Mesodermal cell (in vitro differentiated cells): ENCODE data around the gene SEL1L3. TPM values are rescaled to one million over a fixed set of nuclear protein-coding genes. Genes with fewer than 3 reads are reported as not detected.
A peak's percentile ranks its signal among the peaks of the same experiment; 100 is the strongest.
"Not testable (repeated sequence)": the region's sequence is repeated elsewhere in the genome, so short reads cannot be mapped to it uniquely, and the experiment has no call there.

Experiments
- H3K27ac ChIP-seq: 2 replicates; pipeline ENCODE4 v1.7.0; 2013; ENCODE audit warnings: mild to moderate bottlenecking, low read depth, low read length, moderate library complexity; ENCODE audit not compliant: severe bottlenecking
- H3K36me3 ChIP-seq: 2 replicates; pipeline ENCODE4 v1.7.1; 2013; ENCODE audit warnings: mild to moderate bottlenecking, low read length, moderate library complexity; ENCODE audit not compliant: control insufficient read depth, insufficient read depth
- H3K4me1 ChIP-seq: one replicate; pipeline ENCODE4 v1.7.1; 2013; ENCODE audit warnings: mild to moderate bottlenecking, low read length; ENCODE audit not compliant: insufficient read depth, control insufficient read depth, poor library complexity, severe bottlenecking
- H3K4me3 ChIP-seq: 2 replicates; pipeline ENCODE4 v1.7.0; 2013; ENCODE audit warnings: low read length, control low read depth, mild to moderate bottlenecking; ENCODE audit not compliant: insufficient read depth, poor library complexity, severe bottlenecking; ENCODE audit errors: extremely low read depth
- H3K9me3 ChIP-seq: 2 replicates; pipeline ENCODE4 v1.7.1; 2013; ENCODE audit warnings: mild to moderate bottlenecking, low read length, moderate library complexity; ENCODE audit not compliant: control insufficient read depth
- WGBS, 2 experiments: methylation state at CpG; one replicate each; pipeline ENCODE4 v1.1.5; 2013; ENCODE audit warnings: missing lambda C conversion rate in 2 of 2; ENCODE audit not compliant: insufficient coverage in 2 of 2; 5-methylcytosine and 5-hydroxymethylcytosine counted together
- polyA plus RNA-seq, 2 experiments: library from polyadenylated mRNA; stranded (reverse); fragments of 50-300 nt; gene quantifications; one replicate each; pipeline ENCODE4 v1.2.3, GENCODE V29; 2013

SEL1L3 gene
- polyA plus RNA-seq (2013, experiment 1 of 2), result 20.8 TPM
- polyA plus RNA-seq (2013, experiment 2 of 2), result 15.9 TPM

DNA sequence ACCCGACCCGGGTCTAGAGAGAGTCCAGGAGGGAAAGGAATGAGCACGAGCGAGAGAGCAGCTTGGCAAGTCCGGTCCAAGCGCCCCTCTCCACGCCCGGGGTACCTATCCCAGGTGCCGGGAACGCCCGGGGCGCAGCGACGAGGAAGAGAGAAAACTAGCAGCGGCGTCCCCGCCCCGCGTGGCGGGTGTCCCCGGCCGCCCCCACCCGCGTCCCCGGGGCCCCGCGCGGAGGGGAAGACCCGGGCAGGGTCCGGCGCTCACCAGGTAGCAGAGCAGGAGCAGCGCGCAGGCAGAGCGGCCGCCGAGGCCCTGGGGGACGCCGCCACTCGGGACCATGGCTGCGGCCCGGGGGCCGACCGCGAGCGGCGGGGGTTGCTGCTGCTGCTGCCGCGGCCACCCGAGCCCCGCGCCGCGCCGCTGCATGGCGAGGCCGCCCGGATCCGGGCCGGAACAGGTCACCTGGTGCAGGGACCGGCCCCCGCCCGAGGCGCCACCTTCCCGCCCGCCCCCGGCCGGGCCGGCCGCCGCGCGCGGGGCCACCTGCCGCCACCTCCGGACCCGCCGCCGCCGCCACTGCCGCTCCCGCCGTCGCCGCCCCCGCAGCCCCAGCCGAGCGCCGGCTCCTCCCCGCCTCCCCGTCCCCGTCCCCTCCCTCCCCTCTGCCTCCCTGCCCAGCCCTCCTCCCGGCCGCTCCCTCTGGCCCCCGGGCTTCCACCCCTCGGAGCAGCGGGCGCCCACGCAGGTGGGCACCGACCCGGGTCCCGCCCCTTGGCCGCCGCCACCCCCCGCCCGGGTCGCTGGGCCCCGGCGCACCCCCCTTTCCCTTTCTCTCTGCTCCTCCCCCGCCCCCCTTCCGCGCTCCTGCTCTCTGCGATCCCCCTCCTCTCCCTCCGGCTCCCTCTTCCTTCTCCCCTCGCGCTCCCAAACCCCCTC is at the start of gene SEL1L3:
Gene SEL1L3, minus strand, starts transcription at position 578 of the 936 bp plus-strand sequence. Its CDS starts 152 bp downstream, at position 426.
- Histone ChIP-seq H3K4me3 (peak within 1 kb of the TSS; percentile 56), H3K4me1 (peaks cover 31% of the 10 kb centered on the region), H3K9me3 (no peaks in the 10 kb centered on the region), H3K27ac (no peak within 1 kb of the TSS), H3K36me3 (no peaks in the 10 kb centered on the region)
- WGBS, 2 experiments, result 0% methylated on average over 43 to 52 of the region's 115 CpGs

DNA sequence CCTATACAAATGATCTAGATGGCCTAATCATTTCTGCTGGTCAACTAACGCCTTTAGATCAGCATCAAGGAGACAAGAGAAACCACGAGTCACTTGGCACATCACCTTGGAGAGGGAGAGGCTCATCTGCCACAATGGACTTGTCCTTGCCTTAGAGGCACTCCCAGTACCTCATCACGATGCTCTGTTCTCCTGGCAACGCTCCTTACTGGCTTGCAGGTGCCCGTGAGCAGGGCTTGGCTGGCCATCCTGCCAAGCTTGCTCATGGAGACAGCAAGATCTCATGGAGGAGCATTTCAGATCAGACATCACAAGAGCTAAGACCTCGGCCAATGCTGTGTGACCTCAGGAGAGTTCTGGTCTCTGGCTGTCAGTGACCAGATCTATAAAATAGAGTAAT is 48.6 kb upstream of the SEL1L3 start:
- peaks cover 9% of the 10 kb centered on the region for H3K9me3 ChIP-seq
- H3K4me3 ChIP-seq, result no peak overlapping the region
- H3K27ac ChIP-seq, result no peak overlapping the region
- H3K36me3 ChIP-seq, result no peaks in the 10 kb centered on the region
- H3K4me1 ChIP-seq, result no peaks in the 10 kb centered on the region
- 77 to 78% methylated on average over 6 of the region's 6 CpGs for WGBS, 2 experiments

DNA sequence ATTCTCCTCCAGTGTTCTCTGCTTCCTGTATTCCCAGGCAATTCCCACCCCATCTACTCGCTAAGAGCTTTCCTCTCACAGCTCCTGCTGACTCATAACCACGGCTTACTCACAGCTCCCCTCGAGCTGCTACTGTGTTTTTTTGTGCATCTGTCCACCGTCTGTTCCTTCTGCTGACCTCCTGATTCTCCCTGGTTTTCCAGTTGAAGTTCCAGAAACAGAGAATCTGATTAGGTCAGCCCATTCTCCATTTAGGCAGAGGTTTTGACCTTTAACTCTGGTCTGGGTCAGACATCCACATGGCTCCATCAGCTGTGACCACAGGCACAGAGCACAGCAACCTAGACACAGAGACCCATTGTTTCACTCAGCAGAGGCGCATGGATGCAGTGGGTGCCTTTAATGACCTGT is 45.7 kb upstream of the SEL1L3 start:
- WGBS, 2 experiments, result 56 to 61% methylated on average over 4 to 5 of the region's 5 CpGs
- Histone ChIP-seq H3K27ac (peak overlapping the region; percentile 74), H3K4me1 (no peaks in the 10 kb centered on the region), H3K9me3 (peaks cover 9% of the 10 kb centered on the region), H3K36me3 (no peaks in the 10 kb centered on the region), H3K4me3 (no peak overlapping the region)

DNA sequence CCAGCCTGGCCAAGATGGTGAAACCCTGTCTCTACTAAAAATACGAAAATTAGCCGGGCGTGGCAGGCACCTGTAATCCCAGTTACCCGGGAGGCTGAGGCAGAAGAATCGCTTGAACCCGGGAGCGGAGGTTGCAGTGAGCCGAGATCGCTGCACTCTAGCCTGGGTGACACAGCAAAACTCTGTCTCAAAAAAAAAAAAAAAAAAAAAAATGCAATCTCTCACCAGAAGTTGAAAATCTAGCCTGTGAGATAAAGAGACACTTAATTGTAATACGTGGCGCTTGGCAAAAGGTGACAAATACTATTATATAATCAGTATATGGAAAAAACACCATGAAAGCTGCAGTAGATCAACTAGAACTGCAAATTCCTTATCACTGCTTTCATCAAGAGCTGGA is 43.3 kb upstream of the SEL1L3 start:
- not testable (repeated sequence) for H3K36me3 ChIP-seq, H3K4me3 ChIP-seq, H3K9me3 ChIP-seq, H3K27ac ChIP-seq, H3K4me1 ChIP-seq
- 89 to 91% methylated on average over 7 to 9 of the region's 11 CpGs for WGBS, 2 experiments

DNA sequence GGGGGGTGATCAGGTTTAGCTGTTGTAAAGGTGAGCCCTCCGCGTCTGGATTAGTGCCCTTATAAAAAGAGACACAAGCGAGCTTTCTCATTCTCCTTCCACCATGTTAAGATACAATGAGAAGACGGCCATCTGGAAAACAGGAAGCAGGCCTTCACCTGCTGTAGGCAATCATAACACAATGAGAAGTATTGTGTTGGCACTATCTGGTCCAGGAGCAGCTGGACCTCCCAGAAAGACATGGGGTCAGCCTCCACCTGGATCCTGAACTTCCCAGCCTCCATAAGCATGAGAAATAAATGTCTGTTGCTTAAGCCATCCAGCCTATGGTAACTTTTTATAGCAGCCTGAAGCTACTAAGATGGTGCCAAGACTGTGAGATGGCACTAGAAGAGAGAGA is 42.6 kb upstream of the SEL1L3 start:
- no peak overlapping the region for H3K27ac ChIP-seq
- H3K9me3 ChIP-seq, result peaks cover 9% of the 10 kb centered on the region
- no peaks in the 10 kb centered on the region for H3K36me3 ChIP-seq
- H3K4me1 ChIP-seq, result no peaks in the 10 kb centered on the region
- no peak overlapping the region for H3K4me3 ChIP-seq
- 100% methylated on average over 1 to 2 of the region's 4 CpGs for WGBS, 2 experiments

DNA sequence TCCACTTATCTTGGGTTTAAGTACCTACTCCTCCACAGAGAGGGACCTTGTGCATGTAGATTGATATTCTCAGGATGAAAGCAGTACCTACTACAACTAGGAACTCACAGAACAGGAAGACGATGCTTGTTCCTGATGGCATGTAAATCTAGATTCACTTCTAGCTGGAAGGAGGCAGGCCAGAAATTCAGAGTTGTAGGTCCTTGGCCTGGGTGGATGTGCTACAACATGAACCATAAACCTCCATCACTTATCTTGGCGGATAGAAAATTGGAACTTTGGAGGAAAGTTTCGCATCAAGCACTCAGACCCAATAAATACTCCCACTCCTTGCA is 41.9 kb upstream of the SEL1L3 start:
- peaks cover 6% of the 10 kb centered on the region for H3K9me3 ChIP-seq
- no peaks in the 10 kb centered on the region for H3K36me3 ChIP-seq
- H3K27ac ChIP-seq, result no peak overlapping the region
- no peak overlapping the region for H3K4me3 ChIP-seq
- H3K4me1 ChIP-seq, result no peaks in the 10 kb centered on the region
- 67 to 100% methylated on average over 1 of the region's 3 CpGs for WGBS, 2 experiments

DNA sequence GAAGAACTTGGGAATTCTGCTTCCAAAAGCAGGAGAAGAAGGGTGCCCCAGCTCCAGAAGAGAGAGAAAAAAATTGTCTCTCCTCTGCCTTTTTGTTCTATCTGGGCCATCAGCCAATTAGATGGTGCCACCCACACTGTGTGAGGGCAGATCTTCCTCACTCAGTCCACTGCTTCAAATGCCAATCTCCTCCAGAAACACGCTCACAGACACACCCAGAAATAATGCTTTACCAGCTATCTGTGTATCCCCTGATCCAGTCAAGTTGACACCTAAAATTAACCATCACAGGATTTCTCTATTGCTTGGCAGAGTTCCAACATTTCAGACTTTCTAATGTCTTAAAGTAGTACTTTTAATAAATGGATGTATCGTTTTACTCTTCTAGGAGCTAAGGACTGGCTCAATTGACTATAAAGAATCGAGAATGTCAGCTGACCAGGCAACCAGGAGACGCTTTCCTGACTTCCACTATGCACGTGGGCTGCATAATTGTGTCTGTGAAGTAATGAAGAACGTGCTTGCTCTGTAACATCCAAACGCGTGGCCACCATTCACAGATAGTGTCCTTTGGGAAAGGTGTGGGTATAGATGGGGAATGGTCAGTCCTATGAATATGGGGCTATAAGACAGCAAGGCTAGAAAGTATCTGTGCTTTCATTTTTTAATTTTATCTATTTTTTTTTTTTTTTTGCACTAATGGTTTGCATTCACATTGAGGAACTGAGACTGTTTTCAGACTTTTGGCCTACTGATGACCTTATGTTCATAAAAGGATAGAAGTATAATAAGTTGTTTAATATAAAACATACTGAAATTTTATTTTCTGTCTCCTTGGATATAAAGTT is 41.3 kb upstream of the SEL1L3 start:
- Histone ChIP-seq H3K9me3 (peaks cover under 1% of the 10 kb centered on the region), H3K4me1 (no peaks in the 10 kb centered on the region), H3K27ac (no peak overlapping the region), H3K36me3 (no peaks in the 10 kb centered on the region), H3K4me3 (no peak overlapping the region)
- 93 to 95% methylated on average over 5 to 7 of the region's 8 CpGs for WGBS, 2 experiments

DNA sequence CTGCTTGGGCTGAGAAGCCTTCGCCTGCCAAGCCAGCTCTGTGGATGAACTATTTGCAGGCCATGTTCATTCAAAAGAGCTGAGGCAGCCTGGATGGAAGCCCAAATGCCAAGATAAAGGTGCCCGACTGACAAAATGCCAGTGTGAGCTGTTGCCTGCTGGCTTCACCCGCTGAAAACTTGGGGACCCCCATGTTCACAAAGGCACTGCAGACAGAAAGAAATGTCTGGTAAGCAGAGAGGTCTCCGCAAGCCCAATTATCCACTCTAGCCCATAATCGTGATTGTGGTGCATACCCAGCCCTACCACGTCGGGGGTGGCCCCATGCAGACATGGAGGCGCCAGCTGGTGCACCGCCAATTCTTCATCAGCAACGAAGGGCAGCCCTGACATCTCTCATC is 38.2 kb upstream of the SEL1L3 start:
- Histone ChIP-seq H3K27ac (no peak overlapping the region), H3K4me3 (no peak overlapping the region), H3K36me3 (no peaks in the 10 kb centered on the region), H3K9me3 (no peaks in the 10 kb centered on the region), H3K4me1 (no peaks in the 10 kb centered on the region)
- WGBS, 2 experiments, result 76 to 88% methylated on average over 9 to 10 of the region's 10 CpGs

DNA sequence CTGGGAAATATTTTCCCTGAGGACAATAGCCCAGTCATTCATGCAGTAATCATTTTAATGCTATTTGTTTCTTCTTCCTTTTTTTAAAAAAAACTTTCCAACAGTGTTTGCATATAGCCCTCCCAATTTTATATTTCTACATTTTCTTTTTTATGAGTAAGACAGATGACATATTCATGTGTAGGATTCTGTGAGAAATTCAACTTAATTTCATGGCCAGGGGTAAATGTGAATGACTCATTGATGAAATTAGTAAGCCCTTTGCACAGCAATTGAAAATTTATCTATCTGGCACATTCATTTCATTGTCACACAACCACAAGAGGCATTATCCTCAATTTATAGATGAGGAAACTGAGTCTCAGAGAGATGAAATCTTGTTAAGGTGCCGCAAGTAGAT is 37.5 kb upstream of the SEL1L3 start:
- H3K27ac ChIP-seq, result no peak overlapping the region
- WGBS, 2 experiments, result 100% methylated on average over 1 of the region's 1 CpG; no CpG with 5 or more reads in 1 of the 2 experiments
- H3K4me1 ChIP-seq, result no peaks in the 10 kb centered on the region
- H3K4me3 ChIP-seq, result no peak overlapping the region
- no peaks in the 10 kb centered on the region for H3K36me3 ChIP-seq
- no peaks in the 10 kb centered on the region for H3K9me3 ChIP-seq

DNA sequence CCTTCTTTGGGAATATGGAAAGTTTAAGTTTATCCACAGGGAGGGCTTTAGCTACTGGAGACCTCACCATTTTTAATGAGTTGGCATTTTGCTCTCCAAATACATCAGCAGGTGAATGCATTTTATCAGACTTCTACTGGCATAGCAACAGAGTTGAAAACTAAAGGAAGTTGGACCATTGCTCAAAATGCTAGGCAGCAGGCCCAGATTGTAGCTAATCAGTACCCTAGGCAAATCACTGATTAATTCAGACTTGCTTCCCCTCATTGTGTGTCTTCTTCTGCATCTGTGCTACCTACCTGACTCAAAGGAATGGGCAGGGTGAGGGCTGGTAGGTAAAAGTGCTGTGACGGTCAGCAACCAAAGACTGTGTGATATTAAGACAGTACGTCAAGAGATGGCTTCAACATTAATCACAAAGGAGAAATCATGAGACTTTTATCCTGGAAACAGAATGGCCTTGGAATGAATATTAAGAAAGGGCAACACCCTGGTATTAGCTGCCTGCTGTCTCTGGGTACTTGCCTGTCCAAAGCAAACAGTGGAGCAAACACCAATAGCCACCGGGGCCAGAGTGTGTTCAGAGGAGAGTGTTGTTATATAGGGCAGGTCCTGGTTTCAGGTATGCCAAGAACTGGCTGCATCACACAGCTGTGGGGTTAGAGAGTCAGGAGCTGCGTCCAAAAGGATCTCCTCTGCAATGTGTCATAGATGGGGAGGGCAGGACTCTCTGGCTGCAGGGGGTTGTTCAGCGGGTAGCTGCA is 34.2 kb upstream of the SEL1L3 start:
- no peak overlapping the region for H3K4me3 ChIP-seq
- H3K9me3 ChIP-seq, result no peaks in the 10 kb centered on the region
- H3K4me1 ChIP-seq, result no peaks in the 10 kb centered on the region
- no peaks in the 10 kb centered on the region for H3K36me3 ChIP-seq
- H3K27ac ChIP-seq, result no peak overlapping the region
- WGBS, 2 experiments, result 85 to 94% methylated on average over 4 to 5 of the region's 5 CpGs
